Stomach (tissue), 9 donors: ENCODE measurements around the gene PDGFRB. TPM values are rescaled to one million over a fixed set of nuclear protein-coding genes. Genes with fewer than 3 reads are reported as not detected.
A peak's percentile ranks its signal among the peaks of the same experiment; 100 is the strongest.

Source experiments
- DNase-seq, 2 donors: peaks; one replicate each; pipeline versions ENCODE4 v3.0.0 to v3.0.0-alpha.2; 2013 to 2019
- H3K27ac ChIP-seq, 5 donors: fragments of 200-600 bp in 4 of 5; sonication (generic) in 4 of 5; one replicate each; pipeline ENCODE4 v1.5.1; 2013 to 2019; ENCODE audit warnings: mild to moderate bottlenecking in 1 of 5, moderate library complexity in 1 of 5
- H3K27me3 ChIP-seq, 3 donors: fragments of 200-600 bp; sonication (generic); one replicate each; pipeline ENCODE4 v1.5.1; 2017 to 2019; ENCODE audit warnings: mixed run types in 1 of 3
- H3K36me3 ChIP-seq, 4 donors: fragments of 200-600 bp; sonication (generic); 1 replicate in 3 of 4; 2 replicates in 1 of 4; pipeline ENCODE4 v1.5.1; 2016 to 2019
- H3K4me1 ChIP-seq, 4 donors: fragments of 200-600 bp; sonication (generic); one replicate each; pipeline ENCODE4 v1.5.1; 2016 to 2019
- H3K4me3 ChIP-seq, 4 donors: fragments of 200-600 bp; sonication (generic) in 3 of 4; one replicate each; pipeline ENCODE4 v1.5.1; 2016 to 2019; ENCODE audit warnings: mild to moderate bottlenecking in 1 of 4
- H3K9me3 ChIP-seq, 4 donors: fragments of 200-600 bp; sonication (generic); one replicate each; pipeline ENCODE4 v1.5.1; 2016 to 2019
- CTCF ChIP-seq, 7 experiments: fragments of 450-650 bp in 4 of 7; fragments of 200-600 bp in 3 of 7; sonication (generic) in 3 of 7; IDR thresholded peaks; one replicate each; pipeline ENCODE4 v1.5.1; 2016 to 2019; ENCODE audit warnings: antibody characterized with exemption in 7 of 7, control low read depth in 2 of 7, mild to moderate bottlenecking in 1 of 7
- EP300 ChIP-seq: sonication (generic); formaldehyde crosslinking; IDR thresholded peaks from one replicate; pipeline ENCODE4 v1.6.1; 2017; ENCODE audit warnings: antibody characterized with exemption
- POLR2A ChIP-seq, 4 donors: fragments of 450-650 bp; IDR thresholded peaks; one replicate each; pipeline ENCODE4 v1.6.1; 2016; ENCODE audit warnings: antibody characterized with exemption in 4 of 4, control low read depth in 2 of 4, mild to moderate bottlenecking in 1 of 4, moderate library complexity in 1 of 4
- POLR2AphosphoS5 ChIP-seq, 3 donors: sonication (generic); formaldehyde crosslinking; IDR thresholded peaks; one replicate each; pipeline ENCODE4 v1.6.1; 2016; ENCODE audit warnings: antibody characterized with exemption in 3 of 3
- WGBS, 5 donors: extraction: QIAGEN DNeasy Blood & Tissue Kit in 3 of 5; methylation state at CpG; one replicate each; pipeline versions ENCODE4 v1.1.5 to v1.1.7; 2013 to 2018; 5-methylcytosine and 5-hydroxymethylcytosine counted together
- intact Hi-C: fragments of 100-400 bp; cut with DNase I; formaldehyde crosslinking; loops from one replicate; pipeline ENCODE4 v1.15.1; 2023; ENCODE audit warnings: low total_unique reads
- polyA plus RNA-seq, 3 donors: library from polyadenylated mRNA; stranded (reverse); fragments of 200-250 nt; gene quantifications; one replicate each; pipeline ENCODE4 v1.2.3, GENCODE V29; 2013
- total RNA-seq, 5 donors: library from RNA; depleted of rRNA; stranded (reverse); fragments of >200 nt; gene quantifications; one replicate each; pipeline versions ENCODE4 v1.1.0 to v1.2.3, GENCODE V29; 2014 to 2016
- donor health status: healthy with polysubstance abuse.
- donor health status: Bipolar disorder and iron deficiency.
- donor health status: healthy.

Gene PDGFRB
- total and polyA plus RNA-seq, 8 donors, result 4.7 to 71.2 (median 34.6) TPM

DNA sequence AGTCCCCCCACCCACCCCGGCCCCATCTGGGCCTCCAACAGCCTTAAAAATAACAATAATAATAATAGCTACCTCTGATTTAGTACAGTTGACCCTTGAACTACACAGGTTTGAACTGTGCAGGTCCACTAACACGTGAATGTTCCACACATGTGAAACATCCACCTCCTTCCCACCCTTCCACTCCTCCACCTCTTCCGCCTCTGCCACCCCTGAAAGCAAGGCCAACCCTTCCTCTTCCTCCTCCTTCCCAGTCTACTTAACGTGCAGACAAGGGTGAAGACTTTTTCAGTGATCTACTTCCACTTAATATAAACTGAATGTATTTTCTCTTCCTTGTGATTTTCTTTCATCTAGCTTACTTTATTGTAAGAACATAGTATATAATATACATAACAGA is 10.8 kb downstream of the PDGFRB start:
- Histone ChIP-seq H3K4me3 (no peak overlapping the region), H3K27me3 (no peaks in the 10 kb centered on the region), H3K27ac (peak overlapping the region in 4 of 5 donors; percentile 73 to 85 (median 82)), H3K9me3 (no peaks in the 10 kb centered on the region), H3K36me3 (no peaks in the 10 kb centered on the region), H3K4me1 (peaks cover 19 to 67% (median 48%) of the 10 kb centered on the region in 4 donors)
- intact Hi-C loops, result no loop called here
- TF ChIP-seq EP300, result no peak
- no peak for TF ChIP-seq CTCF (IDR thresholded peaks at IDR 0.05)
- no peak for TF ChIP-seq POLR2A (IDR thresholded peaks at IDR 0.05)
- TF ChIP-seq POLR2AphosphoS5 (IDR thresholded peaks at IDR 0.05), result no peak
- no peak for DNase-seq
- WGBS, 5 donors, result 40 to 59% (median 48%) methylated on average over 3 to 4 of the region's 4 CpGs

GRCh38 chr5:150144246-150144801 is 11.3 kb downstream of the PDGFRB start:
- H3K4me1 ChIP-seq, result peaks cover 24 to 72% (median 53%) of the 10 kb centered on the region in 4 donors
- TF ChIP-seq POLR2AphosphoS5 (IDR thresholded peaks at IDR 0.05) (peak in 2 of 3 donors; percentile 8 to 11), CTCF (IDR thresholded peaks at IDR 0.05) (no peak)
- H3K27me3 ChIP-seq, result no peaks in the 10 kb centered on the region
- H3K9me3 ChIP-seq, result no peaks in the 10 kb centered on the region
- H3K4me3 ChIP-seq, result peak overlapping the region in 1 of 4 donors; percentile 4
- peak in 1 of 2 donors; percentile 85 for DNase-seq
- peak overlapping the region; percentile 59 to 85 (median 80) for H3K27ac ChIP-seq
- intact Hi-C loops, result no loop called here
- WGBS, 5 donors, result 49 to 63% (median 53%) methylated on average over 11 to 14 of the region's 14 CpGs
- no peaks in the 10 kb centered on the region for H3K36me3 ChIP-seq

DNA sequence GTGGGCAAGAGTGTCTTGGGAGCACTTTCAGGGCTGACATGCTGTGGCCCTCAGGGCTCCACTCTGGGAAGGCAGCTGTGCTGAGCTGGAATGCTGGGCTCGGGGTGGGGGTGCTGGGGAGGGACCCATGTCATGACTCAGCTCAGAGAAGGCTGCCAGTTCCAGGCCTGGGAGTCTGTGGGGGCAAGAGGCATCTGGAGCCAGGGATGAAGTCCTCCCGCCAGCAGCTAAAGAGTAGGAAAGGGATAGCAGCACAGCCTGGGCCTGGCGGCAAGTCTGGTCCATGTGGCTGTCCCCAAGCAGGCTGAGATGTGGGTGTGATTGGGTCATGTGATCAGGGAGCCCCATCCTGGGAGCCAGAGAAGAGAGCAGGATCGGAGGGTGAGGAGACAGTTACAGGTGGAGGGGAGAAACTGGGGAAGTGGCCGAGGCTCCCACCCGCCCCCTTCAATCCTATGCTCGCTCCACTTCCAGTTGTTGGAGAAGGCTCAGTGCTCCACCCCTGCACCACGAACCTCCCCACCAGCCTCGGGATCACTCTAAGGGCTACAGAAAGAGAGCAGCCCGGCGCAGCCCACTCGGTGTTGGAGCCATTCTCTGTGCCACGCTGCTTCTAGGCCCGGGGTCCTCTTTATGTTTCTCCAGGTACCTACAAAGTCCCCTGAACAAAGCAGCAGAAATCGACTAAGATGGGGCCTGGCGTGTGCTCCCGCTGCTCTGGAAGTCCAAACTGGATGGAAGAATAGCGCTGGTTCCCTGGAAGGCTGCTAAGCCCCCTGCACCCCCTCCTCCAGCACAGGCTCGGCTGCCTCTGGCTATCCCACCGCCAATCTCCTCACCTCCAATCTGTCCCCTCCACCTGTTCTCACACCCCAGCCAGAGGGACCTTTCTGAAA is 12.0 kb downstream of the PDGFRB start:
- peak in 1 of 2 donors; percentile 78 for DNase-seq
- TF ChIP-seq POLR2AphosphoS5 (IDR thresholded peaks at IDR 0.05) (no peak), CTCF (IDR thresholded peaks at IDR 0.05) (no peak), POLR2A (IDR thresholded peaks at IDR 0.05) (no peak)
- no peaks in the 10 kb centered on the region for H3K27me3 ChIP-seq
- intact Hi-C loops, result no loop called here
- WGBS, 5 donors, result 62 to 84% (median 67%) methylated on average over 20 of the region's 20 CpGs
- H3K4me3 ChIP-seq, result peak overlapping the region in 2 of 4 donors; percentile 4 to 13
- H3K36me3 ChIP-seq, result no peaks in the 10 kb centered on the region
- H3K9me3 ChIP-seq, result no peaks in the 10 kb centered on the region
- H3K4me1 ChIP-seq, result peaks cover 32 to 80% (median 60%) of the 10 kb centered on the region in 4 donors
- H3K27ac ChIP-seq, result peak overlapping the region; percentile 59 to 85 (median 80)

- no peak for DNase-seq
- Histone ChIP-seq H3K27me3 (no peaks in the 10 kb centered on the region), H3K36me3 (no peaks in the 10 kb centered on the region), H3K4me3 (no peak overlapping the region), H3K4me1 (peaks cover 38 to 86% (median 66%) of the 10 kb centered on the region in 4 donors), H3K9me3 (no peaks in the 10 kb centered on the region), H3K27ac (peak overlapping the region; percentile 59 to 85 (median 80))
- 58 to 77% (median 65%) methylated on average over 4 of the region's 4 CpGs for WGBS, 5 donors
- TF ChIP-seq EP300, result no peak
- TF ChIP-seq POLR2A (IDR thresholded peaks at IDR 0.05), result no peak
- TF ChIP-seq POLR2AphosphoS5 (IDR thresholded peaks at IDR 0.05), result peak in 2 of 3 donors; percentile 13 to 52
- no peak for TF ChIP-seq CTCF (IDR thresholded peaks at IDR 0.05)
- intact Hi-C loops, result no loop called here
Measured at GRCh38 chr5:150142959-150143349, 12.7 kb downstream of the PDGFRB start.
